H9 (cell line): Measurements from ENCODE around the gene OGFOD2. TPM values are rescaled to one million over a fixed set of nuclear protein-coding genes. Genes with fewer than 3 reads are reported as not detected.

Experiments used
- DNase-seq: peaks from one replicate; pipeline ENCODE4 v3.0.0-alpha.2; 2017
- H2AFZ ChIP-seq: one replicate; pipeline ENCODE4 v1.6.1; 2013; ENCODE audit warnings: mild to moderate bottlenecking, low read length, control low read depth, moderate library complexity
- H2AK5ac ChIP-seq: 2 replicates; pipeline ENCODE4 v1.6.1; 2013; ENCODE audit warnings: low read length, control low read depth, mixed read lengths; ENCODE audit not compliant: insufficient read length
- H2BK120ac ChIP-seq: one replicate; pipeline ENCODE4 v1.6.1; 2013; ENCODE audit warnings: low read depth, mild to moderate bottlenecking, low read length, control low read depth, inconsistent platforms; ENCODE audit not compliant: poor library complexity, severe bottlenecking
- H2BK12ac ChIP-seq: 2 replicates; pipeline ENCODE4 v1.6.1; 2013; ENCODE audit warnings: low read length, control low read depth, mixed read lengths, low read depth; ENCODE audit not compliant: insufficient read length
- H2BK15ac ChIP-seq: 2 replicates; pipeline ENCODE4 v1.6.1; 2013; ENCODE audit warnings: low read depth, low read length, control low read depth
- H2BK20ac ChIP-seq: one replicate; pipeline ENCODE4 v1.6.1; 2013; ENCODE audit warnings: low read depth, mild to moderate bottlenecking, low read length, control low read depth, inconsistent platforms; ENCODE audit not compliant: poor library complexity, severe bottlenecking
- H2BK5ac ChIP-seq: 2 replicates; pipeline ENCODE4 v1.6.1; 2013; ENCODE audit warnings: low read length, control low read depth, mixed read lengths; ENCODE audit not compliant: insufficient read length
- H3K14ac ChIP-seq: 2 replicates; pipeline ENCODE4 v1.6.1; 2013; ENCODE audit warnings: low read length, control low read depth; ENCODE audit not compliant: insufficient read depth
- H3K18ac ChIP-seq: 2 replicates; pipeline ENCODE4 v1.6.1; 2013; ENCODE audit warnings: low read depth, mild to moderate bottlenecking, mixed read lengths, low read length, control low read depth; ENCODE audit not compliant: insufficient read length
- H3K23ac ChIP-seq: 2 replicates; pipeline ENCODE4 v1.6.1; 2013; ENCODE audit warnings: low read length, control low read depth, mixed read lengths, low read depth; ENCODE audit not compliant: insufficient read length
- H3K23me2 ChIP-seq: 2 replicates; pipeline ENCODE4 v1.6.1; 2013; ENCODE audit warnings: low read depth, mild to moderate bottlenecking, mixed read lengths, low read length, control low read depth; ENCODE audit not compliant: insufficient read length, poor library complexity, severe bottlenecking
- H3K27ac ChIP-seq: 2 replicates; pipeline ENCODE4 v1.5.1; 2013; ENCODE audit warnings: low read length, control low read depth, mixed read lengths, low read depth; ENCODE audit not compliant: insufficient read length
- H3K27me3 ChIP-seq: 2 replicates; pipeline ENCODE4 v1.6.1; 2013; ENCODE audit warnings: low read length, control low read depth, inconsistent platforms; ENCODE audit not compliant: insufficient read depth
- H3K4ac ChIP-seq: 2 replicates; pipeline ENCODE4 v1.6.1; 2013; ENCODE audit warnings: low read depth, mild to moderate bottlenecking, control low read depth, inconsistent platforms, low read length, moderate library complexity
- H3K4me1 ChIP-seq: 2 replicates; pipeline ENCODE4 v1.6.1; 2013; ENCODE audit warnings: low read length, control low read depth, inconsistent platforms; ENCODE audit not compliant: insufficient read depth
- H3K4me2 ChIP-seq: 2 replicates; pipeline ENCODE4 v1.6.1; 2013; ENCODE audit warnings: low read length, control low read depth, mixed read lengths; ENCODE audit not compliant: insufficient read length, insufficient read depth
- H3K56ac ChIP-seq: 2 replicates; pipeline ENCODE4 v1.6.1; 2013; ENCODE audit warnings: low read depth, mild to moderate bottlenecking, mixed read lengths, low read length, control low read depth; ENCODE audit not compliant: insufficient read length
- H3K79me1 ChIP-seq: 2 replicates; pipeline ENCODE4 v1.6.1; 2013; ENCODE audit warnings: low read depth, mild to moderate bottlenecking, moderate library complexity, low read length, control low read depth, inconsistent platforms; ENCODE audit not compliant: insufficient read depth, poor library complexity, severe bottlenecking
- H3K79me2 ChIP-seq: 2 replicates; pipeline ENCODE4 v1.6.1; 2013; ENCODE audit warnings: low read length, control low read depth, inconsistent platforms; ENCODE audit not compliant: insufficient read depth
- H3K9ac ChIP-seq: 2 replicates; pipeline ENCODE4 v1.6.1; 2013; ENCODE audit warnings: low read length, control low read depth, mixed read lengths; ENCODE audit not compliant: insufficient read length; ENCODE audit errors: extremely low read depth
- H3K9me3 ChIP-seq: one replicate; pipeline ENCODE4 v1.6.1; 2013; ENCODE audit warnings: low read depth, low read length, inconsistent platforms; ENCODE audit not compliant: control insufficient read depth
- H3T11ph ChIP-seq: one replicate; pipeline ENCODE4 v1.6.1; 2013; ENCODE audit warnings: mild to moderate bottlenecking, low read length, control low read depth, inconsistent platforms
- H4K20me1 ChIP-seq: one replicate; pipeline ENCODE4 v1.6.1; 2013; ENCODE audit not compliant: control insufficient read depth, insufficient read length, insufficient read depth
- H4K5ac ChIP-seq: 2 replicates; pipeline ENCODE4 v1.6.1; 2013; ENCODE audit warnings: low read depth, mild to moderate bottlenecking, mixed read lengths, low read length, control low read depth; ENCODE audit not compliant: insufficient read length
- H4K8ac ChIP-seq: replicated peaks from 2 replicates; pipeline ENCODE4 v1.6.1; 2013; ENCODE audit warnings: low read length, control low read depth, mixed read lengths, low read depth; ENCODE audit not compliant: insufficient read length
- H4K91ac ChIP-seq: 2 replicates; pipeline ENCODE4 v1.6.1; 2013; ENCODE audit warnings: low read depth, mild to moderate bottlenecking, moderate library complexity, mixed read lengths, low read length, control low read depth; ENCODE audit not compliant: insufficient read length
- H3K27ac Mint-ChIP-seq, 3 experiments: 2 replicates in 2 of 3; 3 replicates in 1 of 3; pipeline ENCODE4 v1.8.0; 2020 to 2021; ENCODE audit warnings: mixed read lengths in 3 of 3, mild to moderate bottlenecking in 1 of 3, moderate library complexity in 1 of 3
- H3K27me3 Mint-ChIP-seq: 2 replicates; pipeline ENCODE4 v1.8.0; 2021; ENCODE audit warnings: low read depth, mild to moderate bottlenecking, moderate library complexity, mixed read lengths
- H3K36me3 Mint-ChIP-seq, 3 experiments: 2 replicates in 2 of 3; 3 replicates in 1 of 3; pipeline ENCODE4 v1.8.0; 2020 to 2021; ENCODE audit warnings: low read depth in 3 of 3, mixed read lengths in 3 of 3; ENCODE audit not compliant: insufficient read depth in 1 of 3
- H3K4me1 Mint-ChIP-seq, 2 experiments: 2 replicates each; pipeline ENCODE4 v1.8.0; 2020; ENCODE audit warnings: mixed read lengths in 2 of 2
- H3K4me3 Mint-ChIP-seq, 2 experiments: 2 replicates in 1 of 2; 3 replicates in 1 of 2; pipeline ENCODE4 v1.8.0; 2020 to 2021; ENCODE audit warnings: mild to moderate bottlenecking in 2 of 2, mixed read lengths in 2 of 2, moderate library complexity in 1 of 2
- H3K9me3 Mint-ChIP-seq, 2 experiments: 2 replicates in 1 of 2; 3 replicates in 1 of 2; pipeline ENCODE4 v1.8.0; 2020; ENCODE audit warnings: mild to moderate bottlenecking in 2 of 2, mixed read lengths in 2 of 2, moderate library complexity in 1 of 2
- CTCF ChIP-seq: fragments of 200-600 bp; sonication (generic); conservative IDR thresholded peaks from 3 replicates; pipeline ENCODE4 v1.8.0; 2021; ENCODE audit warnings: antibody characterized with exemption, mild to moderate bottlenecking
- WGBS: extraction: QIAGEN DNeasy Blood & Tissue Kit; methylation state at CpG from one replicate; pipeline ENCODE4 v1.1.7; 2013; ENCODE audit warnings: missing lambda C conversion rate, low lambda C conversion rate, mixed read lengths; ENCODE audit not compliant: insufficient read length; ENCODE audit errors: extremely low coverage; 5-methylcytosine and 5-hydroxymethylcytosine counted together
- total RNA-seq: library from RNA; stranded (reverse); gene quantifications from 2 replicates; pipeline ENCODE4 v1.2.1, GENCODE V29; 2021

The OGFOD2 gene
- total RNA-seq, 1 experiment from 2014 or later: 14.7 TPM

- no peak overlapping the region for H3K27ac ChIP-seq
- H3K4ac ChIP-seq: no peak overlapping the region
- no peak overlapping the region for H3K9ac ChIP-seq
- no peak overlapping the region for H2BK20ac ChIP-seq
- H2BK5ac ChIP-seq: no peak overlapping the region
- H4K91ac ChIP-seq: no peak overlapping the region
- Mint-ChIP-seq H3K4me3 (no peak overlapping the region), H3K4me1 (peaks cover 6 to 15% of the 10 kb centered on the region in 2 experiments), H3K27me3 (peaks cover 3% of the 10 kb centered on the region), H3K9me3 (no peaks in the 10 kb centered on the region), H3K27ac (no peak overlapping the region), H3K36me3 (no peaks in the 10 kb centered on the region; a peak in 1 of 7 replicates)
- H3K4me2 ChIP-seq: no peak overlapping the region
- no peak overlapping the region for H2BK15ac ChIP-seq
- no peak overlapping the region for H3K18ac ChIP-seq
- H3K14ac ChIP-seq: no peak overlapping the region
- H2AK5ac ChIP-seq: no peak overlapping the region
- no peaks in the 10 kb centered on the region for H4K20me1 ChIP-seq
- H3K56ac ChIP-seq: no peak overlapping the region
- whole genome bisulfite sequencing: no CpG with 5 or more reads among the region's 5 CpGs
- no peak overlapping the region for H2BK120ac ChIP-seq
- no peak overlapping the region for H2AFZ ChIP-seq
- no peaks in the 10 kb centered on the region for H3K23me2 ChIP-seq
- H3T11ph ChIP-seq: no peak overlapping the region
- H3K79me1 ChIP-seq: no peaks in the 10 kb centered on the region
- no peaks in the 10 kb centered on the region for H3K9me3 ChIP-seq
- no peaks in the 10 kb centered on the region for H3K27me3 ChIP-seq
- DNase-seq: no peak
- no peaks in the 10 kb centered on the region for H3K4me1 ChIP-seq
- H3K23ac ChIP-seq: no peak overlapping the region
- H4K5ac ChIP-seq: no peak overlapping the region
- no peaks in the 10 kb centered on the region for H3K79me2 ChIP-seq
- H2BK12ac ChIP-seq: no peak overlapping the region
- H4K8ac ChIP-seq: no peak overlapping the region
- no peak for TF ChIP-seq CTCF
Observed at GRCh38 chr12:123022846-123023245, 47.8 kb downstream of the OGFOD2 start.
